SK-N-SH (cell line): Measurements from ENCODE around the gene DGKD. TPM values are rescaled to one million over a fixed set of nuclear protein-coding genes. Genes with fewer than 3 reads are reported as not detected.

ENCODE experiments used
- CTCF ChIA-PET: fragments of 300-600, 350-600 bp; formaldehyde crosslinking; extraction: SDS; loops from one replicate; lab custom pipeline; 2021; lab: Yijun Ruan, JAX
- POLR2A ChIA-PET: fragments of 350-600 bp; sonication (Branson Sonifier 250); formaldehyde crosslinking; extraction: SDS; loops from one replicate; lab custom pipeline; 2020; ENCODE audit warnings: antibody characterized with exemption, inconsistent platforms; lab: Yijun Ruan, JAX
- DNase-seq: peaks from one replicate; pipeline ENCODE4 v3.0.0; 2012
- H2AFZ ChIP-seq: fragments of 200-600 bp; sonication (generic); 2 replicates; pipeline ENCODE4 v1.8.1; 2016; ENCODE audit warnings: antibody characterized with exemption, mild to moderate bottlenecking, low read depth
- H3F3A ChIP-seq: fragments of 200-600 bp; sonication (generic); replicated peaks from 2 replicates; pipeline ENCODE3; 2016; ENCODE audit warnings: antibody characterized with exemption, mild to moderate bottlenecking; ENCODE audit not compliant: insufficient read depth
- H3K27ac ChIP-seq, 2 experiments: fragments of 200-500 bp in 1 of 2; fragments of 200-600 bp in 1 of 2; sonication (Bioruptor generic) in 1 of 2; sonication (generic), shearing (Covaris generic) in 1 of 2; 2 replicates each; pipeline versions ENCODE4 v1.5.1 to v1.6.1; 2014 to 2016; ENCODE audit warnings: low read depth in 2 of 2, inconsistent platforms in 1 of 2, low read length in 1 of 2, mild to moderate bottlenecking in 1 of 2, mixed read lengths in 1 of 2
- H3K27me3 ChIP-seq: fragments of 200-600 bp; sonication (generic), shearing (Covaris generic); 2 replicates; pipeline ENCODE4 v1.6.1; 2016; ENCODE audit warnings: mixed run types; ENCODE audit not compliant: insufficient read depth
- H3K36me3 ChIP-seq, 2 experiments: fragments of 200-500 bp in 1 of 2; fragments of 200-600 bp in 1 of 2; sonication (Bioruptor generic) in 1 of 2; sonication (generic) in 1 of 2; replicated peaks in 1 of 2; 2 replicates each; pipeline versions ENCODE3 to v1.5.1; 2014 to 2016; ENCODE audit warnings: low read length in 1 of 2, mild to moderate bottlenecking in 1 of 2; ENCODE audit not compliant: insufficient read depth in 2 of 2, control insufficient read depth in 1 of 2
- H3K4me1 ChIP-seq, 2 experiments: fragments of 200-500 bp in 1 of 2; fragments of 200-600 bp in 1 of 2; sonication (Bioruptor generic) in 1 of 2; sonication (generic), shearing (Covaris generic) in 1 of 2; 2 replicates each; pipeline versions ENCODE4 v1.5.1 to v1.6.1; 2014 to 2016; ENCODE audit warnings: low read depth in 1 of 2, low read length in 1 of 2, mixed run types in 1 of 2; ENCODE audit not compliant: insufficient read depth in 2 of 2, control insufficient read depth in 1 of 2
- H3K4me2 ChIP-seq: fragments of 200-600 bp; sonication (generic), shearing (Covaris generic); 2 replicates; pipeline ENCODE4 v1.6.1; 2017; ENCODE audit warnings: mixed run types
- H3K4me3 ChIP-seq, 2 experiments: fragments of 200-500 bp in 1 of 2; fragments of 200-600 bp in 1 of 2; sonication (Bioruptor generic) in 1 of 2; sonication (generic), shearing (Covaris generic) in 1 of 2; 2 replicates each; pipeline versions ENCODE4 v1.5.1 to v1.8.1; 2014 to 2016; ENCODE audit warnings: low read depth in 2 of 2, inconsistent platforms in 1 of 2, low read length in 1 of 2, mild to moderate bottlenecking in 1 of 2, mixed read lengths in 1 of 2, moderate library complexity in 1 of 2
- H3K79me2 ChIP-seq: fragments of 200-600 bp; sonication (generic); 2 replicates; pipeline ENCODE4 v1.8.1; 2017; ENCODE audit warnings: mild to moderate bottlenecking; ENCODE audit not compliant: insufficient read depth
- H3K9ac ChIP-seq: fragments of 200-600 bp; sonication (generic); 2 replicates; pipeline ENCODE4 v1.6.1; 2017; ENCODE audit warnings: mixed run types
- H3K9me2 ChIP-seq: fragments of 200-600 bp; sonication (generic); 2 replicates; pipeline ENCODE4 v1.6.1; 2017; ENCODE audit warnings: mixed run types
- H3K9me3 ChIP-seq: fragments of 200-600 bp; sonication (generic); 2 replicates; pipeline ENCODE4 v1.6.1; 2017; ENCODE audit warnings: mixed run types, mild to moderate bottlenecking, moderate library complexity
- H4K20me1 ChIP-seq: fragments of 200-600 bp; sonication (generic); 2 replicates; pipeline ENCODE4 v1.6.1; 2017; ENCODE audit warnings: mild to moderate bottlenecking, mixed run types; ENCODE audit not compliant: insufficient read depth
- EZH2phosphoT487 ChIP-seq: fragments of 200-600 bp; sonication (generic); IDR thresholded peaks from 2 replicates; pipeline ENCODE4 v1.6.1; 2017; ENCODE audit warnings: low read depth, mixed run types, mild to moderate bottlenecking, antibody characterized with exemption, moderate library complexity, borderline replicate concordance
- IRF3 ChIP-seq: fragments of 150-350 bp; IDR thresholded peaks from 2 replicates; pipeline ENCODE4 v1.6.1; 2016; ENCODE audit warnings: mild to moderate bottlenecking, low read depth, low read length
- MEF2A ChIP-seq: IDR thresholded peaks from 2 replicates; pipeline ENCODE4 v1.4.0; 2012; ENCODE audit warnings: low read depth, borderline replicate concordance
- NFIC ChIP-seq: IDR thresholded peaks from 2 replicates; pipeline ENCODE4 v1.4.0; 2012; ENCODE audit warnings: borderline replicate concordance
- NRF1 ChIP-seq: IDR thresholded peaks from 2 replicates; pipeline ENCODE4 v1.6.1; 2012; ENCODE audit warnings: low read depth, mild to moderate bottlenecking, low read length
- PBX3 ChIP-seq: IDR thresholded peaks from 2 replicates; pipeline ENCODE4; 2012
- POLR2AphosphoS5 ChIP-seq: IDR thresholded peaks from 2 replicates; pipeline ENCODE4 v1.6.1; 2012; ENCODE audit warnings: low read depth, low read length
- RAD21 ChIP-seq: IDR thresholded peaks from 2 replicates; pipeline ENCODE4 v1.6.1; 2012; ENCODE audit warnings: mild to moderate bottlenecking, low read length
- RFX5 ChIP-seq: IDR thresholded peaks from 2 replicates; pipeline ENCODE4 v1.6.1; 2012; ENCODE audit warnings: mild to moderate bottlenecking, improper control_type of control experiment, low read length
- RXRA ChIP-seq: IDR thresholded peaks from 2 replicates; pipeline ENCODE4 v1.4.0; 2012; ENCODE audit warnings: low read depth, mild to moderate bottlenecking, borderline replicate concordance
- TAF1 ChIP-seq: IDR thresholded peaks from 2 replicates; pipeline ENCODE4 v1.6.1; 2012; ENCODE audit warnings: low read depth, mild to moderate bottlenecking, low read length, moderate library complexity, borderline replicate concordance
- TCF12 ChIP-seq: IDR thresholded peaks from 2 replicates; pipeline ENCODE4 v1.4.0; 2012
- TEAD4 ChIP-seq: IDR thresholded peaks from 2 replicates; pipeline ENCODE4 v1.4.0; 2012; ENCODE audit warnings: mild to moderate bottlenecking, borderline replicate concordance; ENCODE audit not compliant: insufficient read depth
- USF2 ChIP-seq: fragments of 150-350 bp; IDR thresholded peaks from 2 replicates; pipeline ENCODE4 v1.6.1; 2017; ENCODE audit warnings: antibody characterized with exemption, low read length, low read depth, borderline replicate concordance
- YY1 ChIP-seq: IDR thresholded peaks from 2 replicates; pipeline ENCODE4 v1.4.0; 2012; ENCODE audit warnings: low read depth, mild to moderate bottlenecking
- WGBS: methylation state at CpG from one replicate; pipeline ENCODE4 v1.1.6; 2017; ENCODE audit warnings: low lambda C conversion rate; 5-methylcytosine and 5-hydroxymethylcytosine counted together
- polyA plus RNA-seq, 3 experiments: library from polyadenylated mRNA; depleted of rRNA; stranded (reverse); fragments of >200 nt; gene quantifications; 2 replicates each; pipeline ENCODE4 v1.2.3, GENCODE V29; 2012

DGKD gene
- polyA plus RNA-seq, 1 of the 3 experiments (the other 2 are of a cell fraction): 21.7 TPM

GRCh38 chr2:233440714-233441113, 86.4 kb downstream of the DGKD start:
- H3K36me3 ChIP-seq: peaks cover 5 to 26% of the 10 kb centered on the region in 2 experiments
- DNase-seq: no peak
- TF ChIP-seq USF2 (no peak), MEF2A (no peak), TAF1 (no peak), NFIC (no peak), NRF1 (no peak), POLR2AphosphoS5 (no peak), RXRA (no peak), PBX3 (no peak), IRF3 (no peak), YY1 (no peak), TEAD4 (no peak), EZH2phosphoT487 (no peak), RAD21 (no peak), RFX5 (no peak), TCF12 (no peak)
- H4K20me1 ChIP-seq: no peaks in the 10 kb centered on the region
- no peaks in the 10 kb centered on the region for H3F3A ChIP-seq
- no peak overlapping the region for H3K4me3 ChIP-seq
- WGBS: 95% methylated on average over 7 of the region's 9 CpGs
- H3K27me3 ChIP-seq: no peaks in the 10 kb centered on the region
- H3K4me1 ChIP-seq: no peaks in the 10 kb centered on the region
- H2AFZ ChIP-seq: no peak overlapping the region
- POLR2A ChIA-PET: no interaction called here
- CTCF ChIA-PET: interaction anchor here (1.0 to 1.3 kb wide), 2 partner anchors 32 to 186 kb away, joined by 3 read pairs; no protein-coding TSS in a partner anchor
- no peak overlapping the region for H3K27ac ChIP-seq
- peaks cover 8% of the 10 kb centered on the region; the same call in 1 of the 2 replicates for H3K79me2 ChIP-seq
- no peak overlapping the region for H3K9ac ChIP-seq
- H3K9me3 ChIP-seq: no peaks in the 10 kb centered on the region
- H3K9me2 ChIP-seq: no peaks in the 10 kb centered on the region
- no peak overlapping the region for H3K4me2 ChIP-seq
